ENCODE measurements around the gene SANBR. TPM values are rescaled to one million over a fixed set of nuclear protein-coding genes. Genes with fewer than 3 reads are reported as not detected.

The SANBR gene
- 10.1 and 11.7 TPM in 2 replicates for total RNA-seq

GRCh38 chr2:61065714-61066709, at the start of gene SANBR:
TSS of gene SANBR (plus strand) at chr2:61065871. CDS start at chr2:61070351, 4,480 bp downstream.

GRCh38 chr2:61017556-61018317, 47.9 kb upstream of the SANBR start, which contains the start of the genes PEX13 and PUS10:
TSS of gene PEX13 (plus strand) at chr2:61017720. CDS start at chr2:61017760, 40 bp downstream.
TSS of gene PUS10 (minus strand) at chr2:61018255. CDS start at chr2:61011890, 6,365 bp downstream.

Other genes with a start within 250 kb of the SANBR start
- gene REL, start 184.3 kb upstream of the SANBR start, total RNA-seq: 4.4 and 4.6 TPM in 2 replicates
- 35.6 and 36.9 TPM in 2 replicates for gene PEX13, start 48.2 kb upstream of the SANBR start, total RNA-seq
- gene PUS10, start 47.6 kb upstream of the SANBR start, total RNA-seq: 9.6 and 11.2 TPM in 2 replicates
- 13.3 and 14.1 TPM in 2 replicates for gene C2orf74, start 96.3 kb downstream of the SANBR start, total RNA-seq

Measured in uterine smooth muscle cell (primary cell).